Measurements from ENCODE around the gene MFN1.

MFN1 gene

DNA sequence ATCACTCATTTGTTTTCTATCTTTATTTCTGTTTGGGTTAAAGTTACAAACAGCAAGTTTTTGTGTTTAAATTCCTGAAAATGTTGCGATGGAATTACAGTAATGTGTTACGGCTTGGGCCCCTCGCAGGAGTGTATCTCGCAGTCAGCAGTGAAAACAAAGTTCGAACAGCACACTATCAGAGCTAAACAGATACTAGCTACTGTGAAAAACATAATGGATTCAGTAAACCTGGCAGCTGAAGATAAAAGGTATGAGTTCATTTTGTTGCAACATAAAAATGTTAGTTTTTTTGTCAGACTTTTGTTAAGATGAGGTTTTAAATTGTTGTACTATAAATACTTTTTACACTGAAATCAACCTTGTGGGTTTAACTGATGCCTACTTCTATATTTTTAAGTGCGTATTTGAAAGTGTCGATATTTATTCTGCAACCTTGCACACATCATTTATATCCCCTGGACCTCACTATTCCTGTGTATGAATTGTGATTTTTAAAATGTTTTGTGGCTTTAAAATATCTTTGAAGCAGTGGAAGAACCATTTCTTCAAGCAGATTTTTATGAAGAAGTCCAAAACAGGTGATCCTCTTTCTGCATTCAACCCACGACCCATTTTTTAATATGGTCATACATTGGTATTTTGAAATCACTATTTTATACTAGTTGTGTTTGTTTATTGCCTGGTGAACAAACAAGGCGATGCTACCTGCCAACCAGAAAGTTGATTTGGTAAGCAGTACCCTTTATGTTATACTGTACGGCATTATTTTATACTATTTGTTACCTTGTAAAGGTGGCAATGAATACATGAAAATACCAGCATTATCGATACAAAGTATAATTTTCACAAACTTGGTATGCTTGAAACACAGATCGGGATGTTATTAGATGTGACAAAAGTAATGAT is 27.8 kb downstream of the MFN1 start:
- Mint-ChIP-seq H3K27me3 (ENCODE audit: low read depth) (no peaks in the 10 kb centered on the region), H3K4me3 (no peak overlapping the region), H3K4me1 (ENCODE audit: low read depth) (no peaks in the 10 kb centered on the region), H3K9me3 (no peaks in the 10 kb centered on the region), H3K36me3 (ENCODE audit: low read depth) (peaks cover 23% of the 10 kb centered on the region), H3K27ac (no peak overlapping the region)
- no peak for DNase-seq (ENCODE audit: low spot score)

DNA sequence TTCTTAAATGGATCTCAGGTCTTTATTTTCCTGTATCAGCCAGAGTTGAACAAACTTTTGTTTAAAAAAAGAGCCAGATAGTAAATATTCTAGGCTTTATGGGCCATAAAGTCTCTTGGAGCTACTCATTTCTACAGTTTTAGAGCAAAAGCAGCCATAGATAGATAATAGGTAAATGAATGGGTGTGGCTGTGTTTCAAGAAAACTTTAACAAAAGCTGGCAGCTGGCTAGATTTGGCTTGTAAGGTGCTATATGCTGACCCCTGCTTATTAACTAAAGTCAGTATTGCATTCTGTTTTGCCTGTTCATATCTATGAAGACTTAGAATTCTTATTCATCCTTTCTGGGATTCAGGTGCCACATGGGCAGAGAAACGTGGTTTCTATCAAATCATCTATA is 29.0 kb downstream of the MFN1 start:
- H3K36me3 Mint-ChIP-seq (ENCODE audit: low read depth), result peaks cover 26% of the 10 kb centered on the region
- no peak overlapping the region for H3K27ac Mint-ChIP-seq
- DNase-seq (ENCODE audit: low spot score), result no peak
- no peaks in the 10 kb centered on the region for H3K4me1 Mint-ChIP-seq (ENCODE audit: low read depth)
- H3K27me3 Mint-ChIP-seq (ENCODE audit: low read depth), result no peaks in the 10 kb centered on the region
- H3K9me3 Mint-ChIP-seq, result no peaks in the 10 kb centered on the region
- H3K4me3 Mint-ChIP-seq, result no peak overlapping the region

DNA sequence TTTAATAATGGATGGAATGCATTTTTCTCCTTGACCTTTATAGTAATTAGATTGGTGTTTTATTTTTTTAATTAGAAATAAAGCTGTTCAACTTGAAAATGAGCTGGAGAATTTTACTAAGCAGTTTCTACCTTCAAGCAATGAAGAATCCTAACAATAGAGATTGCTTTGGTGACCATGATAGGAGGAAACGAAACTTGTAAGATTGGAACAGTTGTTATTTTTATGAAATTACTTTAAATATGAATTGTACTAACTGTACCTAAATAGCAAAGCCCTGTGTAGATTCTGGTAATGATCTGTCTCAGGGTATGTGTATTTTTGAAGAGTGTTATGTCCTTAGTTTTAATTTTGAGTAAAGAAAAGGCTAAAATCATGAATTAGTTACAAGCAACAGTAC is 44.4 kb downstream of the MFN1 start:
- H3K4me1 Mint-ChIP-seq (ENCODE audit: low read depth), result no peaks in the 10 kb centered on the region
- no peak for DNase-seq (ENCODE audit: low spot score)
- no peak overlapping the region for H3K4me3 Mint-ChIP-seq
- no peaks in the 10 kb centered on the region for H3K9me3 Mint-ChIP-seq
- H3K27ac Mint-ChIP-seq, result no peak overlapping the region
- peaks cover 32% of the 10 kb centered on the region for H3K36me3 Mint-ChIP-seq (ENCODE audit: low read depth)
- H3K27me3 Mint-ChIP-seq (ENCODE audit: low read depth), result no peaks in the 10 kb centered on the region

DNA sequence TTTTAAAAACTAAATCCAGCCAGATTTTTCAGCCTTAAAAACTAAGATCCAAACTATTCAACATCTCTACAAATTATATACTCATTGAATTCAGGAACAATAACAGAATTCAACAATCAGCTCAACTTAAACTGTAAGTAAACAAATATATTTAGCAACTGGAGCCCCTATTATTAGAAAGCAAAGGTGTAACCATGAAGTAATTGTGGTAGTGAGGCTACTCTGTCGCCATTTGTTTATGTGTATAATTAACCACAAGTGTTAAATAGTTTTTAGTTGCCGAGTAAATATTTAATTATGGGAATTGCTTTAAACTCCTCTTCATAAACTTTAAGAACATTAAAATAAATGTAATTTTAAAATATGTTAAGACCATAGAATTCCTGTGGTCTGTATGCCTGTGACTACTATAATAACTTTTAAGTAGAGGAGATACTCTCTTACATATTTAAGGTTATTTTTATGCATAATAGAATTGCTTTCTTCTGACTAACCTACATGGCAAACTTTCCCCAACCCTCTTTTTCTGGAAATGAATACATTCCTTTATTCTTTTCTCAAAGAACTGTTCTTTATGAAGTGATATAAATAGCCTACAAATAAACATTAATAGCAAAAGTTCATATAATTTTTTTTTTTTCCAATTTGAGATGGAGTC is 51.2 kb downstream of the MFN1 start:
- Mint-ChIP-seq H3K4me3 (no peak overlapping the region), H3K27me3 (ENCODE audit: low read depth) (no peaks in the 10 kb centered on the region), H3K27ac (no peak overlapping the region), H3K9me3 (no peaks in the 10 kb centered on the region), H3K4me1 (ENCODE audit: low read depth) (no peaks in the 10 kb centered on the region), H3K36me3 (ENCODE audit: low read depth) (peaks cover 19% of the 10 kb centered on the region)
- DNase-seq (ENCODE audit: low spot score), result no peak

DNA sequence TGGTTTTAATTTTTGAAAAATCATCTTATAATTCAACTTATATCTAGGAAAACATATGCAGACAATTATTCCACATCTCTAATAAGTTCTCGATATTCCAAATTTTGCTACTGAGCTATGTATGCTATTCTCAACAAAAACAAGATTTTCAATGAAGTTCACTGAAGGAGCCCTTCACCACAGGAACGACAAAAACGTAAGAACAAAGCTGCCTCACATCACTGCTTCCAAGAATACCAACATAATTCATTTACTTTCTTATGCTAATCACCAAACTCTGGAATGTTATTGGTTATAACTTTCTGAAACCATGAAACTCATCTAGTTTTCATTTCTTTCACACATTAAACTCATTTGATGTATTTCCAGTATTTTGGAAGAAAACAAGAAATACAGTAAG is 54.1 kb downstream of the MFN1 start:
- no peaks in the 10 kb centered on the region for H3K27me3 Mint-ChIP-seq (ENCODE audit: low read depth)
- peaks cover 6% of the 10 kb centered on the region for H3K4me1 Mint-ChIP-seq (ENCODE audit: low read depth)
- no peak overlapping the region for H3K4me3 Mint-ChIP-seq
- H3K36me3 Mint-ChIP-seq (ENCODE audit: low read depth), result peaks cover 16% of the 10 kb centered on the region
- no peaks in the 10 kb centered on the region for H3K9me3 Mint-ChIP-seq
- no peak for DNase-seq (ENCODE audit: low spot score)
- no peak overlapping the region for H3K27ac Mint-ChIP-seq

DNA sequence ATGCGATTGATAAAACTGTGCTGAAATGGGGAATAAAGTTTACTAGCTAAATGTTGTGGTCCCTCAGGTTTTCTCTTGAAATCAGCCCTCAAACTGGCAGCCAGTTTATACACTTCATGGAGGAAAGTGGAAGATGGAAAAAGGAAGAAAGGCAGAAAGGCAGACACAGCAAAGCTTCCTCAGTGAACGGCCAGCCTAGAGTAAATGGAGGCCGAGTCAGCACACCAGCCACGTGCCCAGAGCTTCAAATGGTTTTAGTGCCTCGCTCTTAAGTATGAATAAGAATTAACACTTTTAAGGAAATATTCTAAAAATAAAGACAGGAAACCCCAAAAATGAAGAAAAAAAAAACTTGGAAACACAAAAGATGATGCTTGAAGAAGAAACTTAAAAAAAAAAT is 55.5 kb downstream of the MFN1 start:
- Mint-ChIP-seq H3K36me3 (ENCODE audit: low read depth) (peaks cover 14% of the 10 kb centered on the region), H3K27ac (no peak overlapping the region)

DNA sequence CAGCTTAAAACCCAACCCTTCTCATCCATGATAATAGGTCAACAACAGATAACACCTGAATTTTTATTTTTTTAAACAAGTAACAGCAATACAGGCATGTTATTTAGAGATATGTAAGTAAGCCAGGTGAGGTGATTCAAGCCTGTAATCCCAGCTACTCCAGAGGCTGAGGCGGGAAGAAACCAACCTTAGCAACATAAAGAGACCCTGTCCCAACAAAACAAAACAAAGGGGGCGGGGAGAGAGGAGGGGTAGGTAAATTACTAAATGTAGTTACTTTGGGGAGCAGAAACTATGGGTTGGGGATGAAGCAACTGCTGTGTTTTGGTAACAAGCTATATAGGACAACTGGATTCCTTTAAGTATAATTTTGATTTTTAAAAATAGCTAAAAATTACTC is 56.8 kb downstream of the MFN1 start:
- no peaks in the 10 kb centered on the region for H3K27me3 Mint-ChIP-seq (ENCODE audit: low read depth)
- H3K9me3 Mint-ChIP-seq, result no peaks in the 10 kb centered on the region
- H3K27ac Mint-ChIP-seq, result no peak overlapping the region
- H3K36me3 Mint-ChIP-seq (ENCODE audit: low read depth), result peaks cover 14% of the 10 kb centered on the region
- DNase-seq (ENCODE audit: low spot score), result no peak
- H3K4me1 Mint-ChIP-seq (ENCODE audit: low read depth), result peaks cover 6% of the 10 kb centered on the region
- no peak overlapping the region for H3K4me3 Mint-ChIP-seq

More for the DNA sequence above, 55.5 kb downstream of the MFN1 start:
- peaks cover 6% of the 10 kb centered on the region for H3K4me1 Mint-ChIP-seq (ENCODE audit: low read depth)
- H3K27me3 Mint-ChIP-seq (ENCODE audit: low read depth), result no peaks in the 10 kb centered on the region
- no peaks in the 10 kb centered on the region for H3K9me3 Mint-ChIP-seq
- H3K4me3 Mint-ChIP-seq, result no peak overlapping the region
- no peak for DNase-seq (ENCODE audit: low spot score)

DNA sequence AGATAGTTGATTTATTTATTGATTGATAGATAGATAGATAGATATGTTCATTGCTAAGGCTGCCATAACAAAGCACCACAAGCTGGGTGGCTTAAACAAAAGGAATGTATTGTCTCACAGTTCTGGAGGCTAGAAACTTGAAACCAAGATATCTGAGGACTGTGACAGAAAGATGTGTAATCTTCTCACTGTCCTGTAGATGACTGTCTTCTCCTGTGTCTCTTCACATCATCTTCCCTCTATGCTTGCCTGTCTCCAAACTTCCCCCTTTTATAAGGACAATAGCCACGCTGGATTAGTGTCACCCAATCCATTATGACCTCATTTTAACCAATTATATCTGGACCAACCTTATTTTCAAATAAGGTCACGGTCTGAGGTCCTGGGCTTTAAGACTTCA is 62.8 kb downstream of the MFN1 start:
- Mint-ChIP-seq H3K27ac (no peak overlapping the region), H3K36me3 (ENCODE audit: low read depth) (peaks cover 2% of the 10 kb centered on the region), H3K27me3 (ENCODE audit: low read depth) (no peaks in the 10 kb centered on the region), H3K9me3 (no peaks in the 10 kb centered on the region), H3K4me1 (ENCODE audit: low read depth) (peaks cover 6% of the 10 kb centered on the region), H3K4me3 (no peak overlapping the region)
- no peak for DNase-seq (ENCODE audit: low spot score)

DNA sequence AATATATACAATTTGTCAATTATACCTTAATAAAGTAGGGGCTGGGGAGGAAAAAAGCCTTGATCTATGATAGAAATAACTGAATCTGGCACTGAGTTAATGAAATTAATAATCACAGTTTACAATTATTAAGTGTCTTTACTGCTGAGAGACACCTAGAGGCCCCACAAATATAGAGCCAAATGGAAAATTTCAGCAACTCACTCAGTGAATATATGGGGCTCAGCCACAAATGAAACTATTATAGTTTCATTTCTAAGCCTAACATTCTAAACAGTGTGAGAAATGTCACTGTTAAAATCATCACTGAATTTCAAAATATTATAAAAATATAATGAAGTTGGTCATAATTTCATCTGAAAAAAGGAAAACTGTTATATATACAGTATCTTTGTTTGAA is 63.5 kb downstream of the MFN1 start:
- no peak overlapping the region for H3K27ac Mint-ChIP-seq
- no peaks in the 10 kb centered on the region for H3K27me3 Mint-ChIP-seq (ENCODE audit: low read depth)
- peaks cover 6% of the 10 kb centered on the region for H3K4me1 Mint-ChIP-seq (ENCODE audit: low read depth)
- no peaks in the 10 kb centered on the region for H3K9me3 Mint-ChIP-seq
- no peak for DNase-seq (ENCODE audit: low spot score)
- no peak overlapping the region for H3K4me3 Mint-ChIP-seq
- H3K36me3 Mint-ChIP-seq (ENCODE audit: low read depth), result peaks cover 2% of the 10 kb centered on the region

DNA sequence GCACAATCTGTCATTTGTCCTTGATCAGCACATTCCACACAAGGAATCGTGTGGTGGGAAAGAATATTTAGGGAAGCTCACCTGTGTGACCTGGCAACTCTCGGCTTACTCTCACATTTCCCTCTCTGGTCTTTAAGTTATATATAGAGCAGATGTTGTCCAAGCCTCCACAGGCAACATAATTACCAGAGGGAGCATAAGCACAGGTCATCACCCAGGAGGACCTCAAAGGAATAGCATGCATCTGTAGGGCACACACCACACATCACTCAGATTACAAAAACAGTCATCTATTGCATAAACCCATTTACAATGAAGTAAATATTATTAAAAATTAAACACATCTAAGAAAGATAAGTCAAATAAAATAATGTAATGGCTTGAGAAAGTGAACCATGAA is 67.3 kb downstream of the MFN1 start:
- no peak overlapping the region for H3K27ac Mint-ChIP-seq
- no peaks in the 10 kb centered on the region for H3K27me3 Mint-ChIP-seq (ENCODE audit: low read depth)
- H3K4me3 Mint-ChIP-seq, result no peak overlapping the region
- DNase-seq (ENCODE audit: low spot score), result no peak
- H3K9me3 Mint-ChIP-seq, result no peaks in the 10 kb centered on the region
- peaks cover 11% of the 10 kb centered on the region for H3K36me3 Mint-ChIP-seq (ENCODE audit: low read depth)
- H3K4me1 Mint-ChIP-seq (ENCODE audit: low read depth), result no peaks in the 10 kb centered on the region

DNA sequence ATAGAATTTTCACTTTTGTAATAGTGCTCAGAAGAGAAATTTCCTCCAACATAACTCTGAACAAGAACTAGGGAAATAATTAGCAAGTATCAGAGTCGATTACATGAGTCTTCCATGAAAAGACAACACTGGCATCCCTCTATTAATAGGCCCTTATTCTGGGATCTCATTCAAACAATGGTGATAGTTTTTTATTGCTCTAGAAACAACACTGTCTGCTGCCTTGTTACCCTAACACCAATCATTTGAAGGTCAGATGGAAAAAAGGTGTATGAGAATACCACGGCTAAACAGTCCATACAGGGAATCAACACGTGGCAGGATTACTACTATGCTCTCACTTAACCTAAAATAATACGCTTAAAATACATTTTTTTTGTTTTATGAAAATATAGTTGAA is 67.9 kb downstream of the MFN1 start:
- H3K27me3 Mint-ChIP-seq (ENCODE audit: low read depth), result no peaks in the 10 kb centered on the region
- DNase-seq (ENCODE audit: low spot score), result no peak
- H3K9me3 Mint-ChIP-seq, result no peaks in the 10 kb centered on the region
- no peak overlapping the region for H3K27ac Mint-ChIP-seq
- H3K36me3 Mint-ChIP-seq (ENCODE audit: low read depth), result peaks cover 11% of the 10 kb centered on the region
- no peak overlapping the region for H3K4me3 Mint-ChIP-seq
- no peaks in the 10 kb centered on the region for H3K4me1 Mint-ChIP-seq (ENCODE audit: low read depth)

DNA sequence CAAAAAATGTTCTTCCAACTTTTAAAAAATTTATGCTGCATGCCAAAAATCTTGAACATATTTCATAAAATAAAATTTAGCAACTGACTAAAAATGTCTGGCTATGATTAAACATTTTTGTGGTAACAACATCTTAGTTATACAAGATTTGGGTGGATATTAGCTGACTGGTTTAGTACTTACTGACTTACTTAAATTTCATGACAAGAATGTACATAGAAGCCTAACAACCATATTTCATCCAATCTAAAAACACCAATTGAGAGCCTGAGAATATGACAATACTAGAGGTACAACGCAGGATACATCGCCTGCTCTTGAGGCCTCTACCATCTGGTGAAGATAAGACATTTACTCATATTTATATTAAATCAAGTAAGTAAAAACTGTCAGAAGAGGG is 69.2 kb downstream of the MFN1 start:
- no peaks in the 10 kb centered on the region for H3K4me1 Mint-ChIP-seq (ENCODE audit: low read depth)
- H3K27me3 Mint-ChIP-seq (ENCODE audit: low read depth), result no peaks in the 10 kb centered on the region
- no peaks in the 10 kb centered on the region for H3K9me3 Mint-ChIP-seq
- peaks cover 11% of the 10 kb centered on the region for H3K36me3 Mint-ChIP-seq (ENCODE audit: low read depth)
- no peak overlapping the region for H3K4me3 Mint-ChIP-seq
- H3K27ac Mint-ChIP-seq, result no peak overlapping the region
- no peak for DNase-seq (ENCODE audit: low spot score)

DNA sequence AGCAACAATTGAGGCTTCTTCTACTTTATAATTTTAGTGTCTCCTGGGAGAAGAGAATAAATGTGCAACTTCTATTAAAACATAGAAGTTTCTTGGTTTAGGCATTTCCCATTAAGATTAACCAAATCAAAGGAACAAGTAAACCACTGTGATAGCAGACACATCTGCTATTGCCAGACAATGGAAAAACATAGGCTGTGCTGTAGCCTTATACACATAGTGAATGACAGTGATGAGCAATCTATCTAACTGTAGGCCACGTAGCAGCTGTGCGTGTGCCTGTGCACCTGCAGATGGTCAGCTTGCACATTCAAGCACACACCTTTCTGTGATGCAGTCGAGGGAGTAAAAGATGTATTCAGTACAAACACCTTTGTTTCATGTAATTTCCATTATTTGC is 71.1 kb downstream of the MFN1 start:
- no peaks in the 10 kb centered on the region for H3K4me1 Mint-ChIP-seq (ENCODE audit: low read depth)
- no peaks in the 10 kb centered on the region for H3K27me3 Mint-ChIP-seq (ENCODE audit: low read depth)
- DNase-seq (ENCODE audit: low spot score), result no peak
- no peak overlapping the region for H3K27ac Mint-ChIP-seq
- peaks cover 12% of the 10 kb centered on the region for H3K36me3 Mint-ChIP-seq (ENCODE audit: low read depth)
- H3K4me3 Mint-ChIP-seq, result no peak overlapping the region
- no peaks in the 10 kb centered on the region for H3K9me3 Mint-ChIP-seq

DNA sequence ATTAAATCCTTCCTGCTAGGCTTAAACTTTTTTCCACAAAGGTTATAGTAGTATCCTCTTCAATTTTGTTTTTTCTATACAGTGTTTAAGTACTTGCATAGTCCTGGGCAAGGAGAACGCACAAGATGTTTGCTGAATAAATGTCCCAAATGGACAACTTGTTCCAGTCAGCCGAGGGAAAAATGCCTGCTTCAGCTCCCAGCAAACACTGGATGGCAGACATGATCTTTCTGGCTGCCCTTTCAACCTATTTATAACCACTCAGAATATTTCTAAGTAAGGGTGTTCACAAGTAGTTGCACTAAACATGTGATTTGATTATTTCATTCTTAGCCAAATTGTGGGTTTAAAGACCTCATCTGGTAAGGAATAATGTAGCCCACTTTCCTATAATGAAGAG is 74.0 kb downstream of the MFN1 start:
- Mint-ChIP-seq H3K9me3 (no peaks in the 10 kb centered on the region), H3K4me1 (ENCODE audit: low read depth) (no peaks in the 10 kb centered on the region), H3K27ac (no peak overlapping the region), H3K4me3 (no peak overlapping the region), H3K27me3 (ENCODE audit: low read depth) (no peaks in the 10 kb centered on the region), H3K36me3 (ENCODE audit: low read depth) (peaks cover 15% of the 10 kb centered on the region)
- no peak for DNase-seq (ENCODE audit: low spot score)
